SK-N-SH treated with all-trans-retinoic acid at 6 μM for 48 hours (cell line): ENCODE data around the gene SIRPB2.

Source experiments
- ATAC-seq: fragments of 200-7000 bp; cut with Tn5 transposase; 3 replicates; pipeline ENCODE4 v1.9.1; 2020; ENCODE audit warnings: mild to moderate bottlenecking, moderate library complexity
- ARNTL ChIP-seq: fragments of 450-650 bp; formaldehyde crosslinking; IDR thresholded peaks from 2 replicates; pipeline ENCODE4 v1.5.0; 2020; ENCODE audit warnings: low read depth, mild to moderate bottlenecking, moderate library complexity, borderline replicate concordance
- BACH2 ChIP-seq: fragments of 250-450 bp; sonication (Bioruptor Pico); IDR thresholded peaks from 2 replicates; pipeline ENCODE4 v1.9.0; 2021; ENCODE audit warnings: mild to moderate bottlenecking, borderline replicate concordance
- ESRRG ChIP-seq: fragments of 250-450 bp; sonication (Bioruptor Pico); IDR thresholded peaks from 2 replicates; pipeline ENCODE4 v1.6.1; 2021; ENCODE audit warnings: mild to moderate bottlenecking
- GLIS3 ChIP-seq: fragments of 250-450 bp; sonication (Bioruptor Pico); IDR thresholded peaks from 2 replicates; pipeline ENCODE4 v1.5.0; 2020; ENCODE audit warnings: mild to moderate bottlenecking, moderate library complexity
- ISL1 ChIP-seq: fragments of 250-450 bp; sonication (Bioruptor Pico); IDR thresholded peaks from 2 replicates; pipeline ENCODE4 v2.1.2; 2022; ENCODE audit warnings: mild to moderate bottlenecking, moderate library complexity
- OSR1 ChIP-seq: fragments of 250-450 bp; sonication (Bioruptor Pico); IDR thresholded peaks from 2 replicates; pipeline ENCODE4 v1.8.0; 2022; ENCODE audit warnings: moderate library complexity, mild to moderate bottlenecking, inconsistent platforms
- PPARA ChIP-seq: fragments of 250-450 bp; sonication (Bioruptor Pico); IDR thresholded peaks from 2 replicates; pipeline ENCODE4 v1.5.0; 2020; ENCODE audit warnings: mild to moderate bottlenecking, borderline replicate concordance
- RARB ChIP-seq: fragments of 250-450 bp; sonication (Bioruptor Pico); IDR thresholded peaks from 2 replicates; pipeline ENCODE4 v1.8.0; 2021; ENCODE audit warnings: mild to moderate bottlenecking, moderate library complexity
- TCF4 ChIP-seq: fragments of 250-450 bp; sonication (Bioruptor Pico); IDR thresholded peaks from 2 replicates; pipeline ENCODE4 v1.8.0; 2021; ENCODE audit warnings: mild to moderate bottlenecking, moderate library complexity, borderline replicate concordance
- ZC3H10 ChIP-seq: fragments of 250-450 bp; sonication (Bioruptor Pico); IDR thresholded peaks from 2 replicates; pipeline ENCODE4 v1.5.1; 2021; ENCODE audit warnings: mild to moderate bottlenecking, moderate library complexity
- ZFP3 ChIP-seq: fragments of 250-450 bp; sonication (Bioruptor Pico); IDR thresholded peaks from 2 replicates; pipeline ENCODE4 v1.5.0; 2020; ENCODE audit warnings: mild to moderate bottlenecking, moderate library complexity
- ZFP30 ChIP-seq: fragments of 450-650 bp; formaldehyde crosslinking; IDR thresholded peaks from 2 replicates; pipeline ENCODE4 v1.5.0; 2022; ENCODE audit warnings: mild to moderate bottlenecking, moderate library complexity
- ZNF565 ChIP-seq: fragments of 450-650 bp; formaldehyde crosslinking; conservative IDR thresholded peaks from 2 replicates; pipeline ENCODE4 v1.5.0; 2020; ENCODE audit warnings: low read depth, mild to moderate bottlenecking, moderate library complexity
- ZNF70 ChIP-seq: fragments of 450-650 bp; formaldehyde crosslinking; IDR thresholded peaks from 2 replicates; pipeline ENCODE4 v1.5.0; 2020; ENCODE audit warnings: mild to moderate bottlenecking, moderate library complexity
- ZNF8 ChIP-seq: fragments of 450-650 bp; formaldehyde crosslinking; IDR thresholded peaks from 2 replicates; pipeline ENCODE4 v1.5.0; 2020; ENCODE audit warnings: mild to moderate bottlenecking, moderate library complexity
- TF ChIP-seq, protein P1 (sequence below): fragments of 250-450 bp; sonication (Bioruptor Pico); IDR thresholded peaks from 2 replicates; pipeline ENCODE4 v1.8.0; 2020; ENCODE audit warnings: mild to moderate bottlenecking, moderate library complexity, borderline replicate concordance
- TF ChIP-seq, protein P2 (sequence below): fragments of 250-450 bp; sonication (Bioruptor Pico); IDR thresholded peaks from 2 replicates; pipeline ENCODE4 v1.5.1; 2021; ENCODE audit warnings: mild to moderate bottlenecking, moderate library complexity
- TF ChIP-seq, protein P3 (sequence below): fragments of 250-450 bp; sonication (Bioruptor Pico); IDR thresholded peaks from 2 replicates; pipeline ENCODE4 v1.5.0; 2020; ENCODE audit warnings: mild to moderate bottlenecking, moderate library complexity
- TF ChIP-seq, protein P4 (sequence below): fragments of 250-450 bp; sonication (Bioruptor Pico); IDR thresholded peaks from 2 replicates; pipeline ENCODE4 v1.5.1; 2020; ENCODE audit warnings: low read depth, mild to moderate bottlenecking, moderate library complexity

Gene SIRPB2

GRCh38 chr20:1436263-1436662 lies 55.0 kb downstream of the SIRPB2 start (continued):
- TF ChIP-seq, protein P1, sequence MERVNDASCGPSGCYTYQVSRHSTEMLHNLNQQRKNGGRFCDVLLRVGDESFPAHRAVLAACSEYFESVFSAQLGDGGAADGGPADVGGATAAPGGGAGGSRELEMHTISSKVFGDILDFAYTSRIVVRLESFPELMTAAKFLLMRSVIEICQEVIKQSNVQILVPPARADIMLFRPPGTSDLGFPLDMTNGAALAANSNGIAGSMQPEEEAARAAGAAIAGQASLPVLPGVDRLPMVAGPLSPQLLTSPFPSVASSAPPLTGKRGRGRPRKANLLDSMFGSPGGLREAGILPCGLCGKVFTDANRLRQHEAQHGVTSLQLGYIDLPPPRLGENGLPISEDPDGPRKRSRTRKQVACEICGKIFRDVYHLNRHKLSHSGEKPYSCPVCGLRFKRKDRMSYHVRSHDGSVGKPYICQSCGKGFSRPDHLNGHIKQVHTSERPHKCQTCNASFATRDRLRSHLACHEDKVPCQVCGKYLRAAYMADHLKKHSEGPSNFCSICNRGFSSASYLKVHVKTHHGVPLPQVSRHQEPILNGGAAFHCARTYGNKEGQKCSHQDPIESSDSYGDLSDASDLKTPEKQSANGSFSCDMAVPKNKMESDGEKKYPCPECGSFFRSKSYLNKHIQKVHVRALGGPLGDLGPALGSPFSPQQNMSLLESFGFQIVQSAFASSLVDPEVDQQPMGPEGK: no peak
- TF ChIP-seq BACH2 (CRISPR knock-in tag) (no peak), OSR1 (CRISPR knock-in tag) (no peak), ZFP30 (no peak)

GRCh38 chr20:1435337-1435699 lies 55.9 kb downstream of the SIRPB2 start:
- ATAC-seq: no peak
- no peak for TF ChIP-seq BACH2 (CRISPR knock-in tag)
- TF ChIP-seq ZFP30: no peak
- TF ChIP-seq ZC3H10 (CRISPR knock-in tag): no peak
- no peak for TF ChIP-seq ZFP3
- TF ChIP-seq ISL1: no peak
- no peak for TF ChIP-seq OSR1 (CRISPR knock-in tag)
- no peak for TF ChIP-seq GLIS3 (CRISPR knock-in tag)
- TF ChIP-seq RARB: no peak
- no peak for TF ChIP-seq ZNF70 (CRISPR knock-in tag)
- no peak for TF ChIP-seq PPARA
- TF ChIP-seq, protein P2, sequence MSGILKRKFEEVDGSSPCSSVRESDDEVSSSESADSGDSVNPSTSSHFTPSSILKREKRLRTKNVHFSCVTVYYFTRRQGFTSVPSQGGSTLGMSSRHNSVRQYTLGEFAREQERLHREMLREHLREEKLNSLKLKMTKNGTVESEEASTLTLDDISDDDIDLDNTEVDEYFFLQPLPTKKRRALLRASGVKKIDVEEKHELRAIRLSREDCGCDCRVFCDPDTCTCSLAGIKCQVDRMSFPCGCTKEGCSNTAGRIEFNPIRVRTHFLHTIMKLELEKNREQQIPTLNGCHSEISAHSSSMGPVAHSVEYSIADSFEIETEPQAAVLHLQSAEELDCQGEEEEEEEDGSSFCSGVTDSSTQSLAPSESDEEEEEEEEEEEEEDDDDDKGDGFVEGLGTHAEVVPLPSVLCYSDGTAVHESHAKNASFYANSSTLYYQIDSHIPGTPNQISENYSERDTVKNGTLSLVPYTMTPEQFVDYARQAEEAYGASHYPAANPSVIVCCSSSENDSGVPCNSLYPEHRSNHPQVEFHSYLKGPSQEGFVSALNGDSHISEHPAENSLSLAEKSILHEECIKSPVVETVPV (CRISPR knock-in tag): no peak
- TF ChIP-seq, protein P3, sequence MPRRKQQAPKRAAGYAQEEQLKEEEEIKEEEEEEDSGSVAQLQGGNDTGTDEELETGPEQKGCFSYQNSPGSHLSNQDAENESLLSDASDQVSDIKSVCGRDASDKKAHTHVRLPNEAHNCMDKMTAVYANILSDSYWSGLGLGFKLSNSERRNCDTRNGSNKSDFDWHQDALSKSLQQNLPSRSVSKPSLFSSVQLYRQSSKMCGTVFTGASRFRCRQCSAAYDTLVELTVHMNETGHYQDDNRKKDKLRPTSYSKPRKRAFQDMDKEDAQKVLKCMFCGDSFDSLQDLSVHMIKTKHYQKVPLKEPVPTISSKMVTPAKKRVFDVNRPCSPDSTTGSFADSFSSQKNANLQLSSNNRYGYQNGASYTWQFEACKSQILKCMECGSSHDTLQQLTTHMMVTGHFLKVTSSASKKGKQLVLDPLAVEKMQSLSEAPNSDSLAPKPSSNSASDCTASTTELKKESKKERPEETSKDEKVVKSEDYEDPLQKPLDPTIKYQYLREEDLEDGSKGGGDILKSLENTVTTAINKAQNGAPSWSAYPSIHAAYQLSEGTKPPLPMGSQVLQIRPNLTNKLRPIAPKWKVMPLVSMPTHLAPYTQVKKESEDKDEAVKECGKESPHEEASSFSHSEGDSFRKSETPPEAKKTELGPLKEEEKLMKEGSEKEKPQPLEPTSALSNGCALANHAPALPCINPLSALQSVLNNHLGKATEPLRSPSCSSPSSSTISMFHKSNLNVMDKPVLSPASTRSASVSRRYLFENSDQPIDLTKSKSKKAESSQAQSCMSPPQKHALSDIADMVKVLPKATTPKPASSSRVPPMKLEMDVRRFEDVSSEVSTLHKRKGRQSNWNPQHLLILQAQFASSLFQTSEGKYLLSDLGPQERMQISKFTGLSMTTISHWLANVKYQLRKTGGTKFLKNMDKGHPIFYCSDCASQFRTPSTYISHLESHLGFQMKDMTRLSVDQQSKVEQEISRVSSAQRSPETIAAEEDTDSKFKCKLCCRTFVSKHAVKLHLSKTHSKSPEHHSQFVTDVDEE (CRISPR knock-in tag): no peak
- no peak for TF ChIP-seq ARNTL (CRISPR knock-in tag)
- TF ChIP-seq TCF4 (CRISPR knock-in tag): no peak

DNA sequence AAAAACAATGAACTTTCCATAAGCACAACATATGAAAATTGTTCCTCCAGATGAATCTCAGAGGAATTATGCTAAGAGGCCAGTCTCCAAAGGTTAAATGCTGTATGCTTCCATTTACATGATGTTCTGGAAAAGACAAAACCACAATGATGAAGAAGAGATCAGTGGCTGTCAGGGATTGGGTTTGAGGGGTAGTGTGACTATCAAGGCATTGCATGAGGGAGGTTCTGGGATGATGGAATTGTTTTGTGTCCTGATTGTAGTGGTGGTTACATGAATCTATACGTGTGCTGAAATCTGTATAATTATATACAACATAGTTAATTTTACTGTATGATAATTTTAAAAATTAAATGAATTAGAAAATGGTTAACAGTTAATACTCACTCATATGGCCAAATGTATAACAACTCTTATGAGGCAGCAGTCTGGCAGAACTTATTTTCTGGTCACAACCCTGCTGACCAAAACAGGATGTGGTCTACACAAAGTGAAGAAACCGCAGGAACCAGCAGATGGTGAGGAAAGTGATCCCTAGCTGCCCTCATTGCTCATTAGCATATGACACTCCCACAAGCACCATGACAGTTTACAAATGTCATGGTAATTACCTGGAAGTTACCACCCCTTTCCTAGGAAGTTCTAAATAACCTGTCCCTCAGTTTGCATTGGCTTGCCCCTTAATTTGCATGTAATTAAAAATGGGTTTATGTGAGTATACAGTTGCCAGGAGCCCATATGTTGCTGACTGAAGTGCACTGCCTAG lies 56.5 kb downstream of the SIRPB2 start:
- peak; percentile 58 for ATAC-seq
- TF ChIP-seq ZNF565 (no peak), TCF4 (CRISPR knock-in tag) (no peak)
- TF ChIP-seq, protein P3 (CRISPR knock-in tag): no peak
- TF ChIP-seq, protein P4, sequence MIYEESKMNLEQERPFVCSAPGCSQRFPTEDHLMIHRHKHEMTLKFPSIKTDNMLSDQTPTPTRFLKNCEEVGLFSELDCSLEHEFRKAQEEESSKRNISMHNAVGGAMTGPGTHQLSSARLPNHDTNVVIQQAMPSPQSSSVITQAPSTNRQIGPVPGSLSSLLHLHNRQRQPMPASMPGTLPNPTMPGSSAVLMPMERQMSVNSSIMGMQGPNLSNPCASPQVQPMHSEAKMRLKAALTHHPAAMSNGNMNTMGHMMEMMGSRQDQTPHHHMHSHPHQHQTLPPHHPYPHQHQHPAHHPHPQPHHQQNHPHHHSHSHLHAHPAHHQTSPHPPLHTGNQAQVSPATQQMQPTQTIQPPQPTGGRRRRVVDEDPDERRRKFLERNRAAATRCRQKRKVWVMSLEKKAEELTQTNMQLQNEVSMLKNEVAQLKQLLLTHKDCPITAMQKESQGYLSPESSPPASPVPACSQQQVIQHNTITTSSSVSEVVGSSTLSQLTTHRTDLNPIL (CRISPR knock-in tag): no peak

GRCh38 chr20:1431158-1431557 lies 60.1 kb downstream of the SIRPB2 start:
- TF ChIP-seq ESRRG (CRISPR knock-in tag) (no peak), ZFP30 (no peak), ZC3H10 (CRISPR knock-in tag) (no peak), OSR1 (CRISPR knock-in tag) (no peak), BACH2 (CRISPR knock-in tag) (no peak), TCF4 (CRISPR knock-in tag) (no peak), ZNF8 (CRISPR knock-in tag) (no peak), ISL1 (no peak)
- TF ChIP-seq, protein P2 (CRISPR knock-in tag): no peak
- TF ChIP-seq, protein P4 (CRISPR knock-in tag): no peak
- ATAC-seq: no peak
